ENCODE data around the gene IQCH.

Gene IQCH

GRCh38 chr15:67504056-67504455, 249.5 kb downstream of the IQCH start:
- no peak for DNase-seq (ENCODE audit: low spot score)

DNA sequence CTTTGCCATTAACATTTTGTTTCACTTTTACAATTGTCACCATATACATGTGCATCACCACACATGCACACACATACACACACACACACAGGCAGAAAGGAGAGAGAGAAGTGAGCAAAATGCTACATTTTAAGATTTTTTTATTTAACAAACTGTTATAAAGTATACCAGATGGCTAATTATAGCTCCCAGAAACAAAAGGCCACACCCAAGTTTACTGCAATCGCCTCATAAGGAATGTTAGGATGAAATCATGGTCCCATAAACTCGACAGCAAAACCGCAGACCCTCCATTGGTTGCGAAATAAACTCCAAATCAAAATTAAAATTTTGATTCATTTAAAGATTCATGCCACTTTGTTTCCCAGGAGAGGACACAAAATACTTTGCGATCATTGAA, 250.2 kb downstream of the IQCH start:
- no peak for DNase-seq (ENCODE audit: low spot score)

DNA sequence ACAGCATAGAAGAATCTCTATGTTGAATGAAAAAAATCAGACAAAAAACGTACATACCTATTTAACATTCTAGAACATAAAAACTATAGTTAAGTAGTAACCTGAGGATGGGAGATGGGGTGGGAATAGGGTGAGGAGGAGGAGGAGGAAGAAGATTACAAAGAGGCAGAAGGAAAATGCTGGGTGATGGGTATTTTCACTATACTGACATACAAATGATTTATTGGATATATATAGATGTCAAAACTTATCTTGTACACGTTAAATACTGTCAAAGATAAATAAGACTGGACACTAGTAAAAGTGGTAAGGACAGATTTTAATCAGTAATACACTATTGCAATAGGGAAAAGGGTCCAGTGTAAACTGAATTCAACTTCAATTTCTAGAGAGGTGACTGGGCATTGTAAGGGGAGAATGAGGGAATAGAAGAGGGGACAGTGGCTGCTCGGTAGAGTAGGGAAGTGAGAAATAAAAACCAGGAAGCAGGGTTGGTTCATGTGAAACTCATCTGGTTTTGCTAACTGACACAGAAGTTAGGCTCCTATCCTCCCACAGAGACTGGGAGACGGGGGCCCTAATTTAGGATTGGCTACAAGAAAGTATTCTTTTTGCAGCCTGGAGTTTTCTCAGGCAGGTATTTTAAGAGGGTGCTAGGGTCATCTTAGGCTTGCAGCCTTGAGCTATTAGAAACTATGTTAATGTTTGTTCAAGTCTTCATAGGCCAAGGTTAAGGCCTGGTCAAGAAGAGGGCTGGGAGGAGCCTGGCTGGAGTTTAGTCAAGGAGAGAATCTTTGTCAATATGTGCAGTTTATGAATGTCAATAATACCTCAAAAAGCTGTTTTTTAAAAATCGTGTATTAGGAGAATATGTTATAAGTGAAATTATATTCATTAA, 251.3 kb downstream of the IQCH start:
- DNase-seq (ENCODE audit: low spot score) = no peak

DNA sequence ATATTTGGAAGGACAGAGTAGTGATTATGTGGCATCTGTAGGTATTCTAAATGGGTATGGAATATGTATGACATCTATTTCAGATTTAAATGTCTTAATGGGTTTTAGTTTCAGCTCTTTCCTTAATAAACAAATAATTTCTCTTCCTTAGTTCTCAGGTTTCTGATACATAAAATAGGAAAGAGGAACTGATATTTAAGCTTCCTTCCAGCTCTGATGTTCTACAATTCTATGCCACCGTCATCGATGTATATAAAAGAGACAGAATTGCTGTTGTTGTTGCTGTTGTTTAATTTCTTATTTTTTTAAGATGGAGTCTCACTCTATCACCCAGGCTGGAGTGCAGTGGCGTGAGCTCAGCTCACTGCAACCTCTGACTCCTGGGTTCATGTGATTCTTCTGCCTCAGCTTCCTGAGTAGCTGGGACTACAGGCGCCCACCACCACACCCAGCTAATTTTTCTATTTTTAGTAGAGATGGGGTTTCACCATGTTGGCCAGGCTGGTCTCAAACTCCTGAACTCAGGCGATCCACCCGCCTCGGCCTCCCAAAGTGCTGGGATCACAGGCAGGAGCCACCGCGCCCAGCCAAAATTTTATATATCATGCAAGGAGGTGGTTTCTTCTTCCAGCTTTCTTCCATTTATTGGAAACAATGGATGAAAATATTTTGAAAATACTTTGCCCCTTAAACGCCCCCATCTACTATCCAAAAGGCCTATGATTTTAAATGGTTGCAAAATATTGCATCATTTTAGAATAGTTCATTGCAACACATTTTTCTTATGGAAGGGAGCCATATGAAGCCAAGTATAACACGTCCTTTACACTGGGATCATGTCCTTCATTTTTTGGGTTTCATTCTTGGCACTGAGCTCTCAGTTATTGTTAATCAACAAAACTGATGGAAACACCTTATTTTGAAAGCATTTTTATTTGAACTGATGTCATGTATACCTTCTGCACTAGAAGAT, 252.5 kb downstream of the IQCH start:
- no peak for DNase-seq (ENCODE audit: low spot score)

- DNase-seq (ENCODE audit: low spot score) = no peak
Observed at GRCh38 chr15:67508407-67508806, 253.8 kb downstream of the IQCH start.

DNA sequence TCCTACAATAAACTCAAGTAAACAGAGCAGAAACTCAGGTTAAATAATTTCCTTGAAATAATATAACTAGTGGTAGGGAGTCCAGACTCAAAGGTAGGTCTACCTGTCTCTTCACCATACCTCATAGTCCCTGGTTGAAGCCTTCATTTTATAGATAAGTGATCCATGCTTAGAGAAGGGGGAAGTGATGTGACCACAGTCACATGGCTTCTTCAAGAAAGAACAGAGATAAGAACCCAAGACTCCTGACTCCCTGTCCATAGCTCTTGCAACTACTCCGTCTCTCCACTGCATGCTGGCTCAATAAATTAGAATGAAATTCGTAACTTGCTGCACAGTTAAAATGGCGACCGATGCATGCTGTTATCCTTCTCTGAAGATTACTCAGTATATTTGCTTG, 255.3 kb downstream of the IQCH start:
- DNase-seq (ENCODE audit: low spot score) = no peak

- no peak for DNase-seq (ENCODE audit: low spot score)
Observed at GRCh38 chr15:67510597-67511190, 256.1 kb downstream of the IQCH start.

DNA sequence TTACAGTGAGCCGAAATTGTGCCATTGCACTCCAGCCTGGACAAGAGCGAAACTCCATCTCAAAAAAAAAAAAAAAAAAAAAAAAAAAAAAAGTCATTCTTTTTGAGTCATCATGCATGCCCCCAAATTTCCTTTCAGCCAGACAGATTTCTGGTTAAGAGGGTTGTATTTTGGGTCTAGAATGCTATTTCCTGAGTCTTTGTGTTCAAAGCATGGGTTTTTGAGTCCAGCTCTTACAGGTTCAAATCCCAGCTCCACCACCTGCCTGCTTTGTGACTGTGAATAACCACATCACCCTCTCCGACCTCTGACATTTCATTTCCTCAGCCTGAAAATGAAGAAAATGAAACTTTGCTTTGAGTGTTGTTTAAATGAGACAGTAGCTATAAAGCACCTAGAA, 257.0 kb downstream of the IQCH start:
- DNase-seq (ENCODE audit: low spot score) = no peak

- no peak for DNase-seq (ENCODE audit: low spot score)
Observed at GRCh38 chr15:67512140-67512539, 257.6 kb downstream of the IQCH start.

DNA sequence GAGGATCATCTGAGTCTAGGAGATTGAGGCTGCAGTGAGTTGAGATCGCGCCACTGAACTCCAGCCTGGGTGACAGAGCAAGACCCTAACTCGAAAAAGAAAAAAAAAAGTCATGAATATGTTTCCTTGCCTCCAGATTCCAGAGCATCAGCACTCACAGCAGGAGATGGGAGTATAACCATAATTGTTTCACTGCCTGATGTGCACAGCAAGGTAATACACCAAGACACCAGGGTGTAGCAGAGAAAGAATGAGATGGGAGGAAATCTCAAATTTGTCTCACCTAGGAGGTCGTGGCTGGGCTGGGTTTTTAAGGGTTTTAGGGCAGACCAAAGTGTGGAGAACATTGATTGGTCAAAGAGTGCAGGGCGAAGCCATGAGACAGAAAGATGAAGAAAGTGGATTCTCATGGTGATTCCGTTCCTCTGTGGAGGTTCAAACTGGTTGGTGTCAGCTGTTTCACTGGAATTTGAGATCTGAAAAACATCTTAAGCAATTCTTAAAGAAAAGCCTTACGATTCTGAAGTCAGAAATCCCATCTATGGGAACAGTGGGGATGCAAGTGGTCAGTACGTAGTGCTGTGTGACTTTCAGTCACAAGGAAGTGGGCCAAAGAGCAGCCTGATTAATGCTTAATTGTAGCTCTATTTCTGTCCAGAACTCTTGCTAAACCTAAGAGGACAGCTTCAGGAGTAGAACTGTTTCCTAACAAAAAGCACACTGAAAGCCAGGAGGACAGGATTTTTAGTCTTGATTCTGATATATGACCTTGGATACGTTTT, 258.5 kb downstream of the IQCH start:
- no peak for DNase-seq (ENCODE audit: low spot score)

DNA sequence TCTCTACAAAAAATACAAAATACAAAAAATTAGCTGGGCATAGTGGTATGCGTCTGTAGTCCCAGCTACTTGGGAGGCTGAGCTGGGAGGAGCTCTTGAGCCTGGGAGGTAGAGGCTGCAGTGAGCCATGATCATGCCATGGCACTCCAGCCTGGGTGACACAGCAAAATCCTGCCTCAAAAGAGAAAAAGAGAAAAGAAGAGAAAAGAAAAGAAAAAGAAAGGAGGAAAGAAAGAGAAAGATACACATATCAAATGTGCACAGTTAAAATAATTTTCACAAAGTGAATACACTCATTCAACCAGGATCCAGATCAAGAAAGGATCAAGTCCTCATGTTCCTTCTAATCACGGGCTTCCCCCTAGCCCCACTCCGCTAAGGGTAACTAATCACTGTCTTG, 260.5 kb downstream of the IQCH start:
- no peak for DNase-seq (ENCODE audit: low spot score)

DNA sequence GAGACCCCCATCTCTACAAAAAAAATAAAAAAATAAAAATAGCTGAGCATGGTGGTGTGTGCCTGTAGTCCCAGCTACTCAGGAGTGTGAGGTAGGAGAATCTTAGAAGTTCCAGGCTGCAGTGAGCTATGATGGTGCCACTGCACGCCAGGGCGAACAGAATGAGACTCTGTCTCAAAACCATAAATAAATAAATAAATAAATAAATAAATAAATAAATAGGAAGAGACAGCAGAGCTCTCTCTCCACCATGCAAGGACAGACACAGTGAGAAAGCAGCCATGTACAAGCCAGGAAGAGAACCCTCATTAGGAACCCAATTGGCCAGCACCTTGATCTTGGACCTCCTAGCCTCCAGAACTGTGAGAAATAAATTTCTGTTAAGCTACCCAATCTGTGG, 261.0 kb downstream of the IQCH start:
- DNase-seq (ENCODE audit: low spot score) = no peak

GRCh38 chr15:67520321-67521028, 265.9 kb downstream of the IQCH start:
- DNase-seq (ENCODE audit: low spot score) = no peak

- peak; percentile 85 for DNase-seq (ENCODE audit: low spot score)
Observed at GRCh38 chr15:67521029-67521782, 266.6 kb downstream of the IQCH start, which contains the start of gene C15orf61. Gene C15orf61, plus strand, starts transcription at chr15:67521131. Its CDS starts 118 bp downstream, at chr15:67521249.

DNA sequence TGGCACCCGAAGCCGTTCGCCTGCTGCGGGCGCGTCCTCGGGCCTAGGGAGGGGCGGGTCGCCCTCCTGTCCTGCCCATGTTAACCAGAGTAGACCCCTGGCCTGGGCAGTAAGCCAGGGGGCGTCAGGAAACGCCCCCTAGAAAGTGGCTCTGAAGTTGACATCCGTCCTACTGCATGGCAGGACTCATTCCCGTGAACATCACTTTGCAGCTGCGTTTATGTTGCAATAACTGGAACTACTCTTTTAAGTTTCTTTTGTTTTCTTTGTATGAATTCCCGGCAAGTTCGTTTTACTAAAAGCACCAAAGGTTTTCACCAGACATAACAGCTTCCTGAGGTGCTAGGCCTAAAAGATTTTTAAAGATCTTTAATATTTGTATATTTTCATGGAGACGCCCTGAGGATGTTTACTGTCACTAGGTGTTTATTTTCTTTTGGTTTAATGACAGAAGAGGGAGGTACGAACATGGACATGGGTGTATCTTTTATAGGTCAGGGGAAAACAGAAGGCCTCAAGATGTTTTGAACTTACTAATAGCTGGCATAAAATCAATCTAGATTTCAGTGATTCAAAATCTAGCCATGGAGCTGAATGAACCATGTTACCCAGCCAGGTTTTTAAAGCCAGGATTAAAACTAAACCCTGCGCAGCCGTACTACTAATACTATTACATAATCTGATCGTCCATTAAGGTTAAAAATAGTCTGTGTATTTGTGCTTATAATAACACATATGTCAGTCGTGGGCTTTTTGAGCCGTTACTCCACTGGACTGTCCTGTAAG, 267.4 kb downstream of the IQCH start:
- DNase-seq (ENCODE audit: low spot score) = peak; percentile 24

- no peak for DNase-seq (ENCODE audit: low spot score)
Observed at GRCh38 chr15:67523330-67523729, 268.7 kb downstream of the IQCH start.

- DNase-seq (ENCODE audit: low spot score) = no peak
Observed at GRCh38 chr15:67524235-67524634, 269.6 kb downstream of the IQCH start.

DNA sequence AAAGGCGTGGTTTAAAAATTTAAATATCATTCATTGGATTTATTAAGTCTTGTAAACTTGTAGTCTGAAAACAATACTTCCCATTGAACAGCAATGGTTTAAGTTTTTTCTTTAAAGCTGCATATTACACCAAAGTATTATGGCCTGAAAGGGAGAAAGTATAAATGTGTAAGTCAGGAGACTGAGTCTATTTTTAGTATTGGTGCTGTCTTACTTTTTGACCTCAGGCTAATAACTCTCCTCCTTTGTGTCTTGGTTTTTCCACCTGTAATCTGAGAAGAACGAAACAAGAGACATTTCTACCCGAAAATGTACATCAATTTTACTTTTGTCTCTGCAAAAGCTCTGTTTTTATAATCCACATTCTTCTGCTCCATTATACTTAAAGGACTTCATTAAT, 273.9 kb downstream of the IQCH start:
- DNase-seq (ENCODE audit: low spot score) = no peak

GRCh38 chr15:67531379-67531914, 276.9 kb downstream of the IQCH start:
- no peak for DNase-seq (ENCODE audit: low spot score)
